ENCODE data around the gene SYDE2. TPM values are rescaled to one million over a fixed set of nuclear protein-coding genes. Genes with fewer than 3 reads are reported as not detected.
"Not testable (repeated sequence)": the region's sequence is repeated elsewhere in the genome, so short reads cannot be mapped to it uniquely, and the experiment has no call there.

SYDE2 gene, protein sequence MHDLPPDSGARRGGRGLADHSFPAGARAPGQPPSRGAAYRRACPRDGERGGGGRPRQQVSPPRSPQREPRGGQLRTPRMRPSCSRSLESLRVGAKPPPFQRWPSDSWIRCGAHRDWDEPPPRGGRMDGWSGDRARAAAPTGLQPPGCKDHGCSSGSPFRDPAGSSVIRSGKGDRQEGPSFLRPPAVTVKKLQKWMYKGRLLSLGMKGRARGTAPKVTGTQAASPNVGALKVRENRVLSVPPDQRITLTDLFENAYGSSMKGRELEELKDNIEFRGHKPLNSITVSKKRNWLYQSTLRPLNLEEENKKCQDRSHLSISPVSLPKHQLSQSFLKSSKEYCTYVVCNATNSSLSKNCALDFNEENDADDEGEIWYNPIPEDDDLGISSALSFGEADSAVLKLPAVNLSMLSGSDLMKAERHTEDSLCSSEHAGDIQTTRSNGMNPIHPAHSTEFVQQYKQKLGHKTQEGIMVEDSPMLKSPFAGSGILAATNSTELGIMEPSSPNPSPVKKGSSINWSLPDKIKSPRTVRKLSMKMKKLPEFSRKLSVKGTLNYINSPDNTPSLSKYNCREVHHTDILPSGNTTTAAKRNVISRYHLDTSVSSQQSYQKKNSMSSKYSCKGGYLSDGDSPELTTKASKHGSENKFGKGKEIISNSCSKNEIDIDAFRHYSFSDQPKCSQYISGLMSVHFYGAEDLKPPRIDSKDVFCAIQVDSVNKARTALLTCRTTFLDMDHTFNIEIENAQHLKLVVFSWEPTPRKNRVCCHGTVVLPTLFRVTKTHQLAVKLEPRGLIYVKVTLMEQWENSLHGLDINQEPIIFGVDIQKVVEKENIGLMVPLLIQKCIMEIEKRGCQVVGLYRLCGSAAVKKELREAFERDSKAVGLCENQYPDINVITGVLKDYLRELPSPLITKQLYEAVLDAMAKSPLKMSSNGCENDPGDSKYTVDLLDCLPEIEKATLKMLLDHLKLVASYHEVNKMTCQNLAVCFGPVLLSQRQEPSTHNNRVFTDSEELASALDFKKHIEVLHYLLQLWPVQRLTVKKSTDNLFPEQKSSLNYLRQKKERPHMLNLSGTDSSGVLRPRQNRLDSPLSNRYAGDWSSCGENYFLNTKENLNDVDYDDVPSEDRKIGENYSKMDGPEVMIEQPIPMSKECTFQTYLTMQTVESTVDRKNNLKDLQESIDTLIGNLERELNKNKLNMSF
- 20.2 TPM for total RNA-seq
- long read RNA-seq, full-length matches to known transcripts, result 18 of 26 reads
- long read RNA-seq, partial matches to known transcripts, result 5 of 26 reads
- long read RNA-seq, other reads (novel, unspliced or antisense), result 3 of 26 reads

DNA sequence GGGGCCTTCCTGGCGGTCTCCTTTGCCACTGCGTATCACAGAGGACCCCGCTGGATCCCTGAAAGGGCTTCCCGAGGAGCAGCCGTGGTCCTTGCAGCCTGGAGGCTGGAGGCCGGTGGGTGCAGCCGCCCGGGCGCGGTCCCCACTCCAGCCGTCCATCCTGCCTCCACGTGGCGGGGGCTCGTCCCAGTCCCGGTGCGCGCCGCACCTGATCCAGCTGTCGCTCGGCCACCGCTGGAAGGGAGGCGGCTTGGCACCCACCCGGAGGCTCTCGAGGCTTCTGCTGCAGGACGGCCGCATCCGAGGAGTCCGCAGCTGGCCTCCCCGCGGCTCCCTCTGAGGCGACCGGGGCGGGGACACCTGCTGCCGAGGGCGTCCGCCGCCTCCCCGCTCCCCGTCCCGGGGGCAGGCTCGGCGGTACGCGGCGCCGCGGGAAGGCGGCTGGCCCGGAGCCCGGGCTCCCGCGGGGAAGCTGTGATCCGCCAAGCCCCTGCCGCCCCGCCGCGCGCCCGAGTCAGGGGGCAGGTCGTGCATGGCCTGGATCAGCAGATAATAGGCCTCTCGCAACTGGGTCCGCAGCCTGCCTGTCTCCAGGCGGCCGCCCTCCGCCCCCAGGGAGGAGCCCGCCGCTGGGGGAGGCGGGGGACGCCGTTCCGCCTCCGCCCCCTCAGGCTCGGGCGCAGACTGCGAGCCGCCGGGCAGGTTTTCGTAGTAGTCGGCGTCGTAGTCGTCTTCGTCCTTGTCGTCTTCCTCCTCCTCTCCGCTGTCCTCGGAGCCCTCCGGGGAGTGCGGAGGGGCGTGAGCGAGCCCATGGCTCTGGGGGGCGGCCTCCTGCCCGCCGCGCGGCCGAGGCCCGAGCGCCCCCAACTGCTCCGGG is at the start of gene SYDE2:
Gene SYDE2, minus strand, starts transcription at position 554 of the 877 bp plus-strand sequence. Its CDS starts 20 bp downstream, at position 534.
- DNase-seq (ENCODE audit: low spot score), result peak; percentile 86
- intact Hi-C loops (cut with DNase I), result loop anchor here (1.0 to 5.0 kb wide), 2 partner anchors 25 to 53 kb away; no protein-coding TSS in a partner anchor

DNA sequence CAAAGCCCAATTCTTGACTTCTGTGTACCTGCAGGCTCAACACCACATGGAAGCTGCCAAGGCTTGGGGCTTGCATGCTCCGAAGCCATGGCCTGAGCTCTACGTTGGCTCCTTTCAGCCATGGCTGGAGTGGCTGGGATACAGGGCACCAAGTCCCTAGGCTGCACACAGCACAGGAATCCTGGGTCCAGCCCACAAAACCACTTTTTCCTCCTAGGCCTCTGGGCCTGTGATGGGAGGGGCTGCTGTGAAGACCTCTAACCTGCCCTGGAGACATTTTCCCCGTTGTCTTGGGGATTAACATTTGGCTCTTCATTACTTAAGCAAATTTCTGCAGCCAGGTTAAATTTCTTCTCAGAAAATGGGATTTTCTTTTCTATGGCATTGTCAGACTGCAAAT is 48.2 kb upstream of the SYDE2 start:
- DNase-seq (ENCODE audit: low spot score); intact Hi-C loops (cut with DNase I): not testable (repeated sequence)

DNA sequence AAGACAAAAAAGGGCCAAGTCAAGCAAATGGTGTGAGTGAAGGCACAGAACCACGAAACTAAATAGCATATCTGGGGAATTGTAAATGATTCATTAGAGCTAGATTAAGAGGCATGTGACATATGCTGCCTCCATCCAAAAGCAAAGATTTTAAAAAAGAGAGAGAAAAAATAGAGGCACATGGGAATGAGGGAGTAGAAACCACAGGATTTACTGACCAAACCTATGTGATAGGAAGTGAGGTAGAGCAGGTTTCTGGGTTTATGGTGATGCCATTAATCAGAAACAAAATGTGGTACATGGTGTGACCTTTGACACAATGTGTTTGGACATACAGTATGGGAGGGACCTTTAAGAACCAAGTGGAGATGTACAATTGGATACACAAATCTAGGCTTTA is 45.1 kb upstream of the SYDE2 start:
- intact Hi-C loops (cut with DNase I), result no loop called here
- DNase-seq (ENCODE audit: low spot score), result no peak

DNA sequence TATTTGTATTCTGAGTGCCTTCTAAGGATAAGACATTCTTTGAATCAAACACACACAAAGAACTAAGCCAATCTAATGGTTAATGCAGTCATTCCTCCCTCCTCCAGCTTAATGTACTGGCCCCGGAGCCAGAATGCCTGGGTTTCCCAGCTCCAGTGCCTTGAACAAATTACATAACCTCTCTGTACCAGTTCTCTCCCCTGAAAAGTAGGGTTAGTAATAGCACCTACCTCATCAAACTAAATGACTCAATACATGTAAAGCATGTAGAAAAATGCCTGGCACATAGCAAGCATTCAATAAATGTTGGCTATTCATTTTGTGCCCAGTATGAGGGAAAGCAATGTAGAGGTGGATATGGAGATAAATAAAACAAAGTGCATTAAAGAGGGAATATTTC is 44.6 kb upstream of the SYDE2 start:
- DNase-seq (ENCODE audit: low spot score), result no peak
- intact Hi-C loops (cut with DNase I), result no loop called here

DNA sequence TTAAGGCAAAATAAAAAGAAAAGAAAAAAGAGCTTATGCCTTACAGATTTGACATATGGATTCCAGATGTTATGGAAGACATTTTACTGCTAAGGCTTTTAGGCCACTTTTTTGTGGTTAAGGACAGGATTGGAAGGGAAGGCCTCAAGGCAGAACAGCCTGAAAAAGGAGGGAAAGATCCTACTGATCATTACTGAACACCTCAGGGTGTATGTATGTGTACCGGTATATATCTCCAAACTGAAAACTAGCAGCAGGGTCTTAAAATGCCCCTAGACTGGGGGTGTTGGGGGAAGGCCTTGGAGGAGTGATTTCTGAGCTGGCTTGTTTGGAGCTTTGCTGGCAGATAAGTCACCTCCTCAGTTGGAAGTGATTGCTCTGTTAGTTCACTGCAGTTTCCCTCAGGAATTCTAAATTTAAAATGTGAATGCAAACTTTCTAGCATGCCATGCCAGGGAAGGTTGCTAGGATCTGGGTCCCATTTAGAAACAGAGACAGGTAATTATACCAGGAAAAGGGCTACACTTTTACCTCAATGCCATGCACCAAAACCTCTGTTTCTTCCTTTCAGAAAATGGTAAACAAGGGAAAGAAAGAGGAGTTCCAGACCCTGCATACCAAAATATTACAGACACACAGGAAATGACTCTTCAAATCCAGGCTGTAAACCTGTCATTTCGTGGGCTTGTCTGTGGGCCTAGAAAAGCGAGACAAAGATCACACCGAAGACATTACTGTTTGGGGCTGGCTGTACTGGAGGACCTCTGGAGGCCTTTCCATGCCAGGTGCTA is 43.6 kb upstream of the SYDE2 start:
- intact Hi-C loops (cut with DNase I), result no loop called here
- no peak for DNase-seq (ENCODE audit: low spot score)

DNA sequence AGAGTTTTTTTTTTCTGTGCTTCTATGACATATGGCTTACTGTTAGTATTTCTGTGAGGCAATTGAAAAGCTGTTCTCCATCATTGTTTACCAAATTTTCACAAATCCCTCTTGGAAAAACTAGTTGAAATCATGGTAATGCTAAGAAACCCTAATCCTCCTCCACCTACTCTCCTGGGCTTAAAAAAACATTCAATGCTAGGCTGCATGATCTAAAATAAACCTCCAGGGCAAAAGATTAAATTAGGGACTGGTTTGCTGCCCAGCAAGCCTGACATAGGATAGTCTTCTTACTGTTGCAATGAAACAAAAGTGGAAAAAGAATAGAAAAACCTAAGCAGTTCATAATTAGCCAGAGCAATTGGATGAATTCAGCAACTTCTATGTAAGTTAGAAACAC is 42.6 kb upstream of the SYDE2 start:
- no peak for DNase-seq (ENCODE audit: low spot score)
- intact Hi-C loops (cut with DNase I), result no loop called here

DNA sequence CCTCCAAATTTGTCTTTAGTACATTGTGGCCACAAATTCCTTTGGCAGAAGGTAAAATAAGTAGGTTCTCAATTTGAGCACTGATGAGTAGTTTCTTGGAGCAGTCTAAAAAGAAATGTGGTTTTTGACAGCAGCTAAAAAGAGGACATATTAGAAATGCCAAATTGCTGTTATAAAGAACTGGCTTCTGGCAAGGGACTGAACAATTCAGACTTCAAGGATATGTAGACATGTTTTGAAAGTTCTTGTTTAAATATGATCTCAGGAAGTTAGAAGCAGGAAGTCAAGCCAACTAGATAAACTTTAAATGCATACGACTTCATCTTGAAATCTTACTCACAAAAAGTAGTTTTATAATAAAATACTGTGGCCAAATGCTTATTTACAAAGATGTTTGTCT is 39.8 kb upstream of the SYDE2 start:
- intact Hi-C loops (cut with DNase I), result no loop called here

DNA sequence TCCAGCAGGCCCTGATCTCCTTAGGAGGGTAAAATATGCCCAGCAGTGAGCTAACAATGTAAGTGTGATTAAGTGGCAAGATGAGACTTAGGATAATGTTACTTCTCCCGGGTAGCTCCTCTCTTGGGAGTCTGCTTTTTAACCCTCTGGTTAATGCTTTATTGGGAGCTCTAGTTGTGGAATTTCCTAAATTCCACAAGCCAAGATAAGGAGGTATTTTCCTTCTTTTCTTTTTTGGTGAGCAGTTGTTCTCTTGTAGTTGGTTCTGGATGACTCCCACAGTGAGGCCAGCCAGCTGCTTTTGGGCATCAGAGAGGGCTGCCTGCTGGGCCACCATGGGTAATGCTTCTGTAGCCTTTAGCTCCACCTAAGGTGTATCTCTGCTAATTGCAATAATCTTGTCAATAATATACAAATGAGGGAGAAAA is 39.4 kb upstream of the SYDE2 start:
- intact Hi-C loops (cut with DNase I), result no loop called here
- DNase-seq (ENCODE audit: low spot score), result no peak

More for the DNA sequence above, 39.8 kb upstream of the SYDE2 start:
- no peak for DNase-seq (ENCODE audit: low spot score)

DNA sequence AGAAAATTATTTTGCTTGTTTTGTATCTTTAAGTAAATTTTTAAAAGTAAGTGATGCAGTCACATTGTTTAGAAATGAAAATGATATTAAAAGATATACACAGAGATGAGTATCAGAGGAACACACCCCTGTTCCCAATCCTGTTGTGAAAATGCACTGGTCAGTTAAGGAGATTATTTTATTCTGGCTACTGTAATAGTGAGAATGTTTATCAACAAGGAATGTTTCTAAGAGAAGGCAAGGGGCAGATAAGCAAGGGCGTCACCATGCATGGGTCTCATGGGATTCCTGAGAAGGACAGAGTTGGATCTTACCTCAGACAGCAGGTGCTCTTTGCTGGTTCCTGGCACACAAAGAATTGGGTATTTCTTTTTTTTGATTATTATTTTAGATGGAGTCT is 36.8 kb upstream of the SYDE2 start:
- intact Hi-C loops (cut with DNase I), result loop anchor here (5.0 kb wide), 1 partner anchor 130 kb away; no protein-coding TSS in a partner anchor
- no peak for DNase-seq (ENCODE audit: low spot score)

DNA sequence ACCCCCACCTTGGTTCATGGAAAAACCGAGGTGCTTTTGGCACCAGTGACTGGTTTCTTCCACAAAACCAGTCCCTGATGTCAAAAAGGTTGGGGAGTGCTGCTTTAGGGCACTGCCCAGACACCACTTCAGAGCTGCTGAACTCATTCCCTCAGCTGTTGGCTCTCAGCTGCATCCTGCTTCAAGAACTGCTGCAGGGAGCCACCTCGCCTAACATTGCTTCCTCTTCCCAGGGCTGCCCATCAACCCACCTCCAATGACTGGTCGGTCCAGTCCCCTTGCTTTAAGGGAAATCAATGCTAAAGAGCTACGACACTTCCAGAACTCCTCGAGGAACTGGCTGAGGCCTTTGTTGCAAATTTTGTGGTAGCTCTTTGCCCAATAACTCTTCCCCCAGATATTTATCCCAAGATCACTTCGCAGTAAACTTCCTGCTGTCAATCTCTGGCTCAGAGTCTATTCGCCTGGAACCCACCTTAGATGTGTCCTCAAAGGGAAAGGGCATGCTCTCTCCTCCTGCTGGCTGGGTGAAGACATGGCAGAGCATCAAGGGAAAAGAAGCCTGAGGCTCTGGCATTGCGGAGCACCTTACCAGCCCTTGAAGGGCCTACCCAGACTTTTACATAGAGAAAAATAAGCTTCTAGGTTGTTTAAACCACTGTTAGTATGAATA is 29.6 kb upstream of the SYDE2 start:
- intact Hi-C loops (cut with DNase I), result no loop called here

DNA sequence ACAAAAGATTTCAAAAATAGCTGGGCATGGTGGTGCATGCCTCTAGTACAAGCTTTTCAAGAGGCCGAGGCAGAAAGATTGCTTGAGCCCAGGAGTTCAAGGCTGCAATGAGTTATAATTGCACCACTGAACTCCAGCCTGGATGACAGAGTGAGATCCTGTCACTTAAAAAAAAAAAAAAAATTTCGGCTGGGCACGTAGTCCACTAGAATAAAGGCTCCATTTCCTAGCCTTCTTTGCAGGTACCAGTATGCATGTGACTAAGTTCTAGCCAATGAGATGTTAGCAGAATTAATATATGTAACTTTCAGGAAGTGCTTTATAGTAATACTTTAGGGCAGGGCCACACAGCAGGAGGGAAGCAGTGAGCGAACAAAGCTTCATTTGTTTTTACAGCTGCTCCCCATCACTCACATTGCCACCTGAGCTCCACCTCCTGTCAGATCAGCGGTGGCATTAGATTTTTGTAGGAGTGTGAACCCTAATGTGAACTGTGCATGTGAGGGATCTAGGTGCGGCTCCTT is 28.8 kb upstream of the SYDE2 start:
- DNase-seq (ENCODE audit: low spot score), result no peak
- intact Hi-C loops (cut with DNase I), result no loop called here

More for the DNA sequence above, 29.6 kb upstream of the SYDE2 start:
- no peak for DNase-seq (ENCODE audit: low spot score)

DNA sequence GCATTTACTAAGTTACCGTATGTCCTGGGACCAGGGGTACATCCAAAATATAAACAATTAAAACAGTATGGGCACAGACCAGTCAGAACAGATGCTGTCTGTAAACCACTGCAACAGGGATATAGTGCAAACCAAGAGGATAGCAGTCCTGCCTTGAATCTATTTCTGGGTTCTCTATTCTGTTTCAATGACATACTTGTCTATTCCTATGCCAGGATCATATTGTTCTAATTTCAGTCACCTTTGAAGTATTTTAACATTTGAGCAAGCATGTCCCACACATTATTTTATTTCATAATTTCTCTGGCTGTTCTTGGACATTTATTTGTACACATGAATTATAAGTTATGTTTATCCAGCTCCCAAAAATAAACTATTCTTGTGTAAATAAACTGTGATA is 28.2 kb upstream of the SYDE2 start:
- intact Hi-C loops (cut with DNase I), result no loop called here
- no peak for DNase-seq (ENCODE audit: low spot score)

DNA sequence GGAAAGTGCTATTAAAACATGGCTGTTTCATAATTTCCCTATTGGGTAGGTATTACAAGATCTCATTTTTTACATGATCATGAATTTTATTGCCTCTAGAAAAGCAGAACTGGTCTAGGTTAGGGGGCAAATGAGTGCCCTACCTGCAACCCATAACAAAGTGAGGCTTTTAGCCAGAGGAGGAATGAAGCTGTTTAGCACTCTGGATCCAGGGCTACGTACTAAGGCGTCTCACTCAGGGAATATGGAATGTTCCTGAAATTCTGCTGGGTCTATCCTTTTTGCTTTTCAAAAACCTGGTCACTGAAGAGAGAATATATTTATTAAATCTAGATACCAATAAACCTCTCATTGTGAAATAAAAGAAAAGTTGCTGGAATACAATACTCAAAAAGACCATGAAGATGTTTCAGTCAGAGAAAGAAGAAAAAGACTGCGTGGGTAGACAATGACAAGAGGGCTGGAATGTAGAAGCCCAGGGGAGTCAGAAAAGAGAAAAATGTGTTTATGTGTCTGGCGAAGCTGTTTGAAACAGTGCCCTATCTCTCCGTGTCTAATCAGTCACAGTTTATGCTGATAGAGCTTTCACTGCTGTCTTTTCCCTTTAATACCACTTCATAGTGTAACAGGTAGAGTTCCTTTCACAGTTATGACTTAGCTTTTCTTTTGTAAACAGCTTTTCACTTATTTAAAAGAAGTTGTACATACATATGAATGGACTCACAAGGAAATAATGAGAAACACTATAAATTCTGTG is 25.0 kb upstream of the SYDE2 start:
- intact Hi-C loops (cut with DNase I), result loop anchor here (1.0 kb wide), 1 partner anchor 25 kb away; the partner anchor contains the start of gene SYDE2

DNA sequence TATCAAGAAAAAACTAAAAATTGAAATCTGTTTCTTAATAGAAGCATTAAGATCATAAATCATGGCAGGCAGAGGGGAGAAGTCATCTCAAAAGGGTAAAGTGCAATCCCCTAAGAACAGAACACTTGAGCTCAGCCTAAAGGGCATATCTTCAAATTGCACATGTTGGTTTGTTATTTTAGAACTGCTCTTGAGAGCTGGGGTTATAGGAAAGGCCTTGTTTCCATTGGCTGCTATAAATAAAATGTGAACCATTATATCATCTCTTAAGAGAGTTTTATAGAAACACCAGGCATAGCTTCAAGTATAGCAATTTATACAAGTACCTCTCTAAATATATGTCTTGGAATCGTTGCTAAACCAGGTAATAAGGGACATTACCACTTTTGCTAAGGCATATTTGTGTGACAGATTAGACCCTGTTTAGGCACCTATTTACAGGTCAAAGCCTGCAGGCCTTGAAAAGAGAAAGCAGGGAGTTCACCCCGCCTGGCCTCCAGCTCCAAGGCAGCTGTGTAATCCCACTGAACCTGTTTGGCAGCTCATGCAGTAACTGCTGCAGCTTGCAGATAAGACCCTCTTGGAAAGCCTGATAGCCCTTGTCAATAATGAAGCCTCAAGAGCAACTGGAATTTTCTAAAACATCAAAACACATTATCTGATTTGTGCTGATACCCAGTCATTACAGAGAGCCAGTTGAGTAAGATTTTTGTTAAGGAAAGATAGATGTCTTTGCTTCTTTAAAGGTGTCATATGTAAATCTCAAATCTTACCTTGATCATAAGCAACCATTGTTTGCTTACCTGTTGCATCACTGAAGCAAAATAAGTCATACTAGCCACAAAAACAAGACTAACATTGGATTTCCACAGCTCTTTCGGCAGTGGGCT is 24.2 kb upstream of the SYDE2 start:
- intact Hi-C loops (cut with DNase I), result loop anchor here (1.0 kb wide), 1 partner anchor 24 kb away; the partner anchor contains the start of gene SYDE2
- DNase-seq (ENCODE audit: low spot score), result no peak

More for the DNA sequence above, 25.0 kb upstream of the SYDE2 start:
- no peak for DNase-seq (ENCODE audit: low spot score)

DNA sequence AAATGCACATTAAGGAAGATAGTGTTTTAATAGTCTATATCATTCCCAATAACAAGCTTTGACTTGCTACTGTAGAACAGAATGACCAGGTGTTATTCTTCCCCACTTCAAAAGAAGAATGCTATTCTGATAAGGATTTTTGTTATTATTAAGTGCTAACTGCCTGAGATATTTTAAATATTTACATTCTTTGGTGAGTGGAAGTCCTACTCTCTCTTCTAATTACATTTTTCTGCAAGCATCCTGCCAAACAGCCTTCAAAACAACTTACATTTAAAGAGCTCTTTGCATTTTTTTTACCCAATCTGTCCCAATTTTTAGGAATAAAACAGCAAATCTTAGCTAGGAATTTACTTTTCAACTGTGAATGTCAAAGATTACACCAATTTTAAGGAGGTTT is 23.5 kb upstream of the SYDE2 start:
- DNase-seq (ENCODE audit: low spot score), result no peak
- intact Hi-C loops (cut with DNase I), result no loop called here

Measured in cardiac septum (tissue), 1 donor.